ENCODE results near the gene TBC1D3G.
"Not testable (repeated sequence)": the region's sequence is repeated elsewhere in the genome, so short reads cannot be mapped to it uniquely, and the experiment has no call there.

TBC1D3G gene

GRCh38 chr17:36323584-36323983 is at the start of gene TBC1D3G:
TBC1D3G (plus strand) TSS chr17:36323884; CDS start chr17:36325412, 1,528 bp downstream.
- not testable (repeated sequence) for FAIRE-seq

- FAIRE-seq, result not testable (repeated sequence)
Measured at GRCh38 chr17:36283256-36283655, 40.4 kb upstream of the TBC1D3G start.

GRCh38 chr17:36284219-36284618 is 39.5 kb upstream of the TBC1D3G start:
- not testable (repeated sequence) for FAIRE-seq

- not testable (repeated sequence) for FAIRE-seq
Measured at GRCh38 chr17:36289965-36290612, 33.6 kb upstream of the TBC1D3G start.

GRCh38 chr17:36295161-36295560 is 28.5 kb upstream of the TBC1D3G start:
- not testable (repeated sequence) for FAIRE-seq

GRCh38 chr17:36315736-36316135 is 7.9 kb upstream of the TBC1D3G start:
- not testable (repeated sequence) for FAIRE-seq

- FAIRE-seq, result not testable (repeated sequence)
Measured at GRCh38 chr17:36362496-36362895, 38.8 kb downstream of the TBC1D3G start.

GRCh38 chr17:36375938-36376337 is 52.3 kb downstream of the TBC1D3G start:
- FAIRE-seq, result not testable (repeated sequence)
